ENCODE results near the gene GPR101.

Gene GPR101

GRCh38 chrX:137033774-137034507 is at the start of gene GPR101:
Gene GPR101, minus strand, starts transcription at chrX:137033995. Its CDS starts 2,321 bp downstream, at chrX:137031674.
- no peak for DNase-seq (ENCODE audit: low spot score)

- no peak for DNase-seq (ENCODE audit: low spot score)
Measured at GRCh38 chrX:137081239-137081638, 47.4 kb upstream of the GPR101 start.

GRCh38 chrX:137072396-137072795 is 38.6 kb upstream of the GPR101 start:
- no peak for DNase-seq (ENCODE audit: low spot score)

- DNase-seq (ENCODE audit: low spot score): no peak
Measured at GRCh38 chrX:137071596-137071995, 37.8 kb upstream of the GPR101 start.

GRCh38 chrX:137067147-137067546 is 33.4 kb upstream of the GPR101 start:
- DNase-seq (ENCODE audit: low spot score): no peak

- DNase-seq (ENCODE audit: low spot score): no peak
Measured at GRCh38 chrX:137062915-137063617, 29.3 kb upstream of the GPR101 start.

GRCh38 chrX:137058339-137059127 is 24.7 kb upstream of the GPR101 start:
- DNase-seq (ENCODE audit: low spot score): no peak

- DNase-seq (ENCODE audit: low spot score): peak; percentile 31
Measured at GRCh38 chrX:137052643-137053235, 18.9 kb upstream of the GPR101 start.

- DNase-seq (ENCODE audit: low spot score): peak; percentile 57
Measured at GRCh38 chrX:137051978-137052642, 18.3 kb upstream of the GPR101 start.

- no peak for DNase-seq (ENCODE audit: low spot score)
Measured at GRCh38 chrX:137044893-137045292, 11.1 kb upstream of the GPR101 start.

GRCh38 chrX:137043736-137044135 is 9.9 kb upstream of the GPR101 start:
- no peak for DNase-seq (ENCODE audit: low spot score)

GRCh38 chrX:137041329-137041728 is 7.5 kb upstream of the GPR101 start:
- no peak for DNase-seq (ENCODE audit: low spot score)

- DNase-seq (ENCODE audit: low spot score): no peak
Measured at GRCh38 chrX:137040113-137040794, 6.5 kb upstream of the GPR101 start.

- DNase-seq (ENCODE audit: low spot score): no peak
Measured at GRCh38 chrX:137034508-137034872, 695 bp upstream of the GPR101 start.

- no peak for DNase-seq (ENCODE audit: low spot score)
Measured at GRCh38 chrX:137032841-137033773, 688 bp downstream of the GPR101 start.

- no peak for DNase-seq (ENCODE audit: low spot score)
Measured at GRCh38 chrX:137032341-137032694, 1.5 kb downstream of the GPR101 start.

- DNase-seq (ENCODE audit: low spot score): peak; percentile 46
Measured at GRCh38 chrX:137031517-137032340, 2.1 kb downstream of the GPR101 start.

GRCh38 chrX:137031039-137031438 is 2.8 kb downstream of the GPR101 start:
- DNase-seq (ENCODE audit: low spot score): no peak

- DNase-seq (ENCODE audit: low spot score): no peak
Measured at GRCh38 chrX:137028699-137029098, 5.1 kb downstream of the GPR101 start.

Measured in cerebellar cortex (tissue), 1 donor.